ENCODE measurements around the gene CRYBG1.

CRYBG1 gene

DNA sequence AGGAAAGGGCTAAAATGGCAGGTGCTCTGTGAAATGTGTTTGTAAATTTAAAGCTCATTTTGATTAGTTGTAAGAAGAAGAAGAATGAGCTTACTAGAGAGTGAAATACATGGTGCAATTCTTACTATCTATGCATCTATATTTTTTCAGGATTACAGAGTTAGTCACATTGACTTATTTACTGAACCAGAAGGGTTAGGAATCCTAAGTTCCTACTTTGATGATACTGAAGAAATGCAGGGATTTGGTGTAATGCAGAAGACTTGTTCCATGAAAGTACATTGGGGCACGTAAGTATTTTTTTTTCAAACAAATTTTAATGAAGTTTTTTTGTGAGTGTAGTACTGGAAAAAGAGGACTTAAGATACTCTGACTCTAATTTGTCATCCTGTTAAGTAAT lies 169.5 kb downstream of the CRYBG1 start:
- Mint-ChIP-seq H3K4me3 (no peak overlapping the region), H3K4me1 (ENCODE audit: low read depth) (peaks cover 64% of the 10 kb centered on the region), H3K9me3 (no peaks in the 10 kb centered on the region), H3K27me3 (ENCODE audit: low read depth) (no peaks in the 10 kb centered on the region), H3K27ac (no peak overlapping the region), H3K36me3 (ENCODE audit: low read depth) (peaks cover 74% of the 10 kb centered on the region)
- DNase-seq (ENCODE audit: low spot score): no peak

DNA sequence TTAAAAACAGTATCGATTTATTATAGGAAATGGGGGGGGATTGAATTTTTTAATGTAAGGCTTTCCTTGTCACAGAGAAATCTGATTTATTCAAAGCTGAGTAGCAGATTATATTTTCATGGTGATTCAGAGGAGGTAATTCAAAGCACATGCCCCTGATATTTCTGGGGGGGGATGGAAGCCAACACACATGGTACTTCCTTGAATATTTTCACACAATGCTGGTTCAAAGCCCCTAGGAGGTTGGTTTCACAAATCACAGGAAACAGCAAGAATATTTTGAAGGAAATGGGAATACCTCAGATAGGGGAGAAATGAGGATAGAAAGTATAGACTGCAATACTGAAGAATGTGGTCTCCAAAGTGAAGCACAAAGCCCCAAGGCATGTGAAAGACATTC lies 170.0 kb downstream of the CRYBG1 start:
- Mint-ChIP-seq H3K27me3 (ENCODE audit: low read depth) (no peaks in the 10 kb centered on the region), H3K27ac (no peak overlapping the region), H3K4me3 (no peak overlapping the region), H3K4me1 (ENCODE audit: low read depth) (peaks cover 63% of the 10 kb centered on the region), H3K36me3 (ENCODE audit: low read depth) (peaks cover 74% of the 10 kb centered on the region), H3K9me3 (no peaks in the 10 kb centered on the region)
- DNase-seq (ENCODE audit: low spot score): no peak

DNA sequence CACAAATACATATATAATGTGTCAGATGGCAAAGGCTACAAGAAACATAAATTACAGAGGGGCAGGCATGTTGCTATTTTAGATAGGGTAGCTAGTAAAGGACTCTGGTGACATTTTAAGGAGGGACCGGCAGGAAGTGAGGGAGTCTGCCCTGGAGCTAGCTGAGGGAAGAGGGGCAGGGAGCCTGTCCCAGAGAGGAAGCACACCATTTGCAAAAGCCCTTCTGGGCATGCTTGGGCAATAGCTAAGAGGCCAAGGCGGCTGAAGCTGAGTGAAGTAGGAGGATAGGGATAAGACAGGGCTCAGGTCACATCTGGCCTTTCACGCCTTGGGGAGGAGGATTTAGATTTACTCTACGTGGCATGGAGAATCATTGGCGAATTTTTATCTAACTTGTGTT lies 172.5 kb downstream of the CRYBG1 start:
- peaks cover 66% of the 10 kb centered on the region for H3K4me1 Mint-ChIP-seq (ENCODE audit: low read depth)
- H3K36me3 Mint-ChIP-seq (ENCODE audit: low read depth): peaks cover 76% of the 10 kb centered on the region
- no peak overlapping the region for H3K4me3 Mint-ChIP-seq
- no peak for DNase-seq (ENCODE audit: low spot score)
- H3K9me3 Mint-ChIP-seq: no peaks in the 10 kb centered on the region
- H3K27me3 Mint-ChIP-seq (ENCODE audit: low read depth): no peaks in the 10 kb centered on the region
- peak overlapping the region; percentile 33 for H3K27ac Mint-ChIP-seq

DNA sequence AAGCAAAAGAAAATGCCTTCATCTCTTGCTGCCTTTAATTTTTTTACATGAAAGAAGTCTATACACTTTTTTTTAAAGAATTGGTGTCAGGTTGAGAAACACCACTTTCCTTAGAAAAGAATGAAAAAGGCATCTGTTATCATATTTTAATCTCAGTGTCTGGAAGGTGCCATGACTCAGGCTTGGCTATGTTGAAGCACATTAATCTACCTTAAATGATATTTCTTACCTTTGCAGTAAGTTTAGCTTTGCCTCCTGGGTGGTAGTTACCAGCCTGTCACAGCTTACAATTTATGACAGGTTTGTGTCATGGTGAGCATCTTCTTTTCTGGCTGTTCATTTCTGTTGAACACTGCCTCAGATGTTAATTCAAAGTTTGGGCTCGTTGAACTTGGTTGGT lies 173.5 kb downstream of the CRYBG1 start:
- Mint-ChIP-seq H3K27ac (peak overlapping the region; percentile 56), H3K4me3 (peak overlapping the region; percentile 30), H3K4me1 (ENCODE audit: low read depth) (peaks cover 70% of the 10 kb centered on the region), H3K9me3 (no peaks in the 10 kb centered on the region), H3K36me3 (ENCODE audit: low read depth) (peaks cover 77% of the 10 kb centered on the region), H3K27me3 (ENCODE audit: low read depth) (no peaks in the 10 kb centered on the region)
- no peak for DNase-seq (ENCODE audit: low spot score)

DNA sequence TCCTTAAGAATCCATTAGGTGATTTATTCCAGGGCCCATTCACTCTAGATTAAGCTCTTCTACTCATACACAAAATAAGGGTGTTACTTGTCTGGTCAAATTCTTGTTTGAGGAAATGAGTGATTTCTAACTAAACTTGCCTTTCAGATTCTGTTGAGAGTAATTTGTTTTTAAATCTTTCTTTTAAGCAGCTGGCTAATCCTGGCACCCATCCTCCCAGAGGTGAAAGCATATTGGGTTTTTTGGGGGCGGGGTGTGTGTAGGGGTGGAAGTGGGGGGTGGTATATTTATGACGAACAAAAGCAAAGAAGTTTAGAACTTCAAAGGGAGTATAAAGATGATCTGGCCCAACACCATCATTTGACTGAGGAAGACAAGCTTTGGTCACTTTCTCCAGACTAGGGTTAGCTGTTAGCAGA lies 174.1 kb downstream of the CRYBG1 start:
- Mint-ChIP-seq H3K4me1 (ENCODE audit: low read depth) (peaks cover 70% of the 10 kb centered on the region), H3K27me3 (ENCODE audit: low read depth) (no peaks in the 10 kb centered on the region), H3K9me3 (no peaks in the 10 kb centered on the region), H3K36me3 (ENCODE audit: low read depth) (peaks cover 77% of the 10 kb centered on the region), H3K27ac (peak overlapping the region; percentile 56), H3K4me3 (peak overlapping the region; percentile 30)
- peak; percentile 57 for DNase-seq (ENCODE audit: low spot score)

DNA sequence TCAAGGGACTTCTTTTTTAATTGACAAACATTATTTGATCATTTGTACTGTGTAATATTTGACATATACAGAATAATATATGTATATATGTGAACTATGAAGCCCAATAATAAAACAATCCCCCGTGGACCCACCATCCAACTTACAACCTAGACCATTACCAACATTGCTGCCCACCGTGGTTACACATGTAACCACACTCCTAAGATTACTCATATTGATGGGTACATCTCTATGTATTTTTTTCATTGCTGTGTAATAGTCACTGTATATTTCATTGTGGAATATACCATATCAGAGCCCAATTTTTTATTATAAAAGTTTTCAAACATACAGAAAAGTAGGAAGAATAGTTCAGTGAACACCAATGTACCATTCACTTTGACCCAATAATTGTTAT lies 174.5 kb downstream of the CRYBG1 start:
- peaks cover 67% of the 10 kb centered on the region for H3K4me1 Mint-ChIP-seq (ENCODE audit: low read depth)
- peak overlapping the region; percentile 56 for H3K27ac Mint-ChIP-seq
- H3K4me3 Mint-ChIP-seq: peak overlapping the region; percentile 30
- no peak for DNase-seq (ENCODE audit: low spot score)
- H3K27me3 Mint-ChIP-seq (ENCODE audit: low read depth): no peaks in the 10 kb centered on the region
- H3K36me3 Mint-ChIP-seq (ENCODE audit: low read depth): peaks cover 76% of the 10 kb centered on the region
- no peaks in the 10 kb centered on the region for H3K9me3 Mint-ChIP-seq

DNA sequence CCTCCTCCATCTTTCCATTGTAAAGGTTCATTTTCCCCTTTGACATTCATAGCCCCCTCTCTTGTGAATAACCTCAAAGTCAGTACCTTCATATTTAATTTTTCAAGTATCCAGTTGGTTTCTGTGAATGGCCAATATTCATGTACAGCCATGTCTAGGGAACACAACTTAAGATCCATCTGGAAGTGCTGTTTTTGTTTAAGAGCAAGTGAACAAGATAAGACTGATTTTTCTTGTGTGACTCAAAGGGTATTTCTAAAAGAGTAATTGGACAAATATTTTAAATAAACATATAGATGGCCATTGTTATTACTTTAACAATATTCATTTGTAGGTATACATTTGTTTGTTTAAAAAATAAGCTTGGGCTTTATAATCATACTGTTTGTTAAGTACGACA lies 175.8 kb downstream of the CRYBG1 start:
- H3K36me3 Mint-ChIP-seq (ENCODE audit: low read depth): peaks cover 66% of the 10 kb centered on the region
- H3K4me3 Mint-ChIP-seq: no peak overlapping the region
- H3K27me3 Mint-ChIP-seq (ENCODE audit: low read depth): no peaks in the 10 kb centered on the region
- peaks cover 61% of the 10 kb centered on the region for H3K4me1 Mint-ChIP-seq (ENCODE audit: low read depth)
- DNase-seq (ENCODE audit: low spot score): no peak
- no peaks in the 10 kb centered on the region for H3K9me3 Mint-ChIP-seq
- no peak overlapping the region for H3K27ac Mint-ChIP-seq

DNA sequence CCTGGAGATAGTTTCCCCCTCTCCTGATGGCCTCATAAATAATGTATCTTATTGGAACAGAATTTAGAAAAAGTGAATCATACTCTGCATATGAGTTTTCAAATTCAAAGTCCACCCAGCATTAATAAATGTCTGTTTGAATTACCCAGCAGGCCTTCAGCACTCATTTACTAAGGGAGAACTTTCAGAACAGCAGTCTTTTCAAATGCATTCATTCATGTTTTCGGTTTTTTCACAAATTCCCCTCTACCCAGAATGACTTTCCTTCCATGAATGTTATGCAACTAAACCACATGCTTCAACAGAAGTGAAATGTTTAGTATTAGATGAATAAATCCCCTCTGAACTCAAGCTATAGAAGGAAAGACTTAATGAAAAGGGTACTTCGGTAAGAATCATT lies 176.3 kb downstream of the CRYBG1 start:
- H3K4me3 Mint-ChIP-seq: no peak overlapping the region
- peaks cover 62% of the 10 kb centered on the region for H3K36me3 Mint-ChIP-seq (ENCODE audit: low read depth)
- no peak overlapping the region for H3K27ac Mint-ChIP-seq
- no peaks in the 10 kb centered on the region for H3K27me3 Mint-ChIP-seq (ENCODE audit: low read depth)
- no peaks in the 10 kb centered on the region for H3K9me3 Mint-ChIP-seq
- no peak for DNase-seq (ENCODE audit: low spot score)
- peaks cover 61% of the 10 kb centered on the region for H3K4me1 Mint-ChIP-seq (ENCODE audit: low read depth)

DNA sequence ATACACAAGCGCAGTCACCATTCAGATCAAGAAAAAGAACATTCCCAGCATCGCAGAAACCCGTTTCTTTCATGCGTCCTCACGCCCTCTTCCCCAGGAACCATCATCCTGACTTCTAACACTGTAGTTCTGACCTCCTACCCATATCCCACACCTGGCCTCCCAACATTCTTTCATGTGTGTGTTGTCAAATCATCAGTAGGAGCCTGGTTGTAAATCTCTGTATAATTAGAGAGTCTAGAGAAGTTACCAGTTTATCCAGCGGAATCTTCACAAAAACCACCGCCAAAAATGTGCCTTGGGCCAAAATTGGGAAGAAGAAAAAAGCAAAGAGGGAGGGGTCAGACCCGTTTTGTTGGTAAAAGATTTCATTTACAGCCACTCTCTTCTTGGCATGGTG lies 177.1 kb downstream of the CRYBG1 start:
- H3K9me3 Mint-ChIP-seq: no peaks in the 10 kb centered on the region
- peaks cover 56% of the 10 kb centered on the region for H3K36me3 Mint-ChIP-seq (ENCODE audit: low read depth)
- no peak overlapping the region for H3K4me3 Mint-ChIP-seq

DNA sequence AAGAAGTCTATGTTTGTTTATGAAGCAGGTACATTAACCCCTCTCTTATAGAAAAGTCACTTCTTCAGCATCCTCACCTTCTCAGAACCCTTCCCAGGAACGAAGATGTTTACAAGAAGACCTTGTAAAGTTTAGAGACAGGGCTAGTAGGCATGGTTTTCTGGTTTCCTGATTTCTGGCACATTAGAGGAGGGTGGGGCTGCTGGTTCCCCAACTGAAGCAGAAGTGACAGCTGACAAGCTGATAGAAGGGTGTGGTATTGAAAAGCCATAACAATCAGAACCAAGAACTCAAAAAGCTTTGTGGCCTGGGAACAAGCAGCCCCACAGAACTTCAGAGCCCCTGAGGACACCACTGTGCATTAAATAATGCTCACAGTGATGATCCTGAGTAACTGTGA lies 177.6 kb downstream of the CRYBG1 start:
- Mint-ChIP-seq H3K27me3 (ENCODE audit: low read depth) (no peaks in the 10 kb centered on the region), H3K4me3 (no peak overlapping the region), H3K9me3 (no peaks in the 10 kb centered on the region), H3K36me3 (ENCODE audit: low read depth) (peaks cover 52% of the 10 kb centered on the region), H3K27ac (peak overlapping the region; percentile 52), H3K4me1 (ENCODE audit: low read depth) (peaks cover 51% of the 10 kb centered on the region)
- no peak for DNase-seq (ENCODE audit: low spot score)

More for the DNA sequence above, 177.1 kb downstream of the CRYBG1 start:
- no peak for DNase-seq (ENCODE audit: low spot score)
- H3K4me1 Mint-ChIP-seq (ENCODE audit: low read depth): peaks cover 56% of the 10 kb centered on the region
- H3K27ac Mint-ChIP-seq: no peak overlapping the region
- H3K27me3 Mint-ChIP-seq (ENCODE audit: low read depth): no peaks in the 10 kb centered on the region

DNA sequence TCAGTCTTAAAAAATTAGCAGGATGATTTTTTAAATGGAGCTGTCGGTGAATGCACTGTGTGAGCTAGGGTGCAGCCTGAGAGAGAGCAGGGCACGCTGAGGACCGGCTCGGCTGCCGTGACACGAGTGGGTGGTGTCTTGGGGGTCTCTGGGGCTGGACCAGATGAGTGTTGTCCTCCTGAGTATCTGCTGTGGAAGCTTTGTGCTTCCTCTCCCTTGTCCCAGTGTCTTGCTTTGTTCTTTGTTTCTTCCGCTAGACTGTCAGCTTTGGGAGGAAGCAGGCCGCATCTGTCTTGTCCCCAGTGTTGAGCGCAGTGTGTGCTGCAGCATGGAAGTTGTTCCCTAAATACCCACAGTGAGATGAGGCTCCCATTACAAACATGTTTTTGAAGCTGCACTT lies 179.4 kb downstream of the CRYBG1 start:
- Mint-ChIP-seq H3K36me3 (ENCODE audit: low read depth) (peaks cover 53% of the 10 kb centered on the region), H3K27me3 (ENCODE audit: low read depth) (no peaks in the 10 kb centered on the region), H3K27ac (peak overlapping the region; percentile 61), H3K9me3 (no peaks in the 10 kb centered on the region), H3K4me1 (ENCODE audit: low read depth) (peaks cover 34% of the 10 kb centered on the region), H3K4me3 (no peak overlapping the region)
- no peak for DNase-seq (ENCODE audit: low spot score)

DNA sequence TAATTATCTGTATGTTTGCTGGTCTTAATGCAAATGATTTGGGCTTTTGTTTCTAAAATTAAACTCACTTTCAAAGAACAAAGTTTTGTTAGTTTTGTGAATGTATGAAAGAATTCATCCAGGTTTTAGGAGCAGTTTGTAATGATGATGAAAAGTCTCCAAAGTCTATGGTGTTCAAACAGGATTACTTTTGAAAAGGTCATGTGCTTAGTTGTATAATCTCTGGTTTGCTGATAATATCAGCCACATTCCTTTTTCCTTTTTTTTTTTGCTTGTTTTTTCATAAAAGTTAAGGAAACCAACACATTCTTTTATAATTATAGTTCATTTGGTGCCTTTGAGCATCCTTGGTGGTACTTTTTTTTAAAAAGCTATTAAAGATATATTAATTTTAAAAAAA lies 179.9 kb downstream of the CRYBG1 start:
- H3K27me3 Mint-ChIP-seq (ENCODE audit: low read depth): no peaks in the 10 kb centered on the region
- DNase-seq (ENCODE audit: low spot score): no peak
- no peak overlapping the region for H3K4me3 Mint-ChIP-seq
- no peak overlapping the region for H3K27ac Mint-ChIP-seq
- H3K4me1 Mint-ChIP-seq (ENCODE audit: low read depth): peaks cover 31% of the 10 kb centered on the region
- peaks cover 53% of the 10 kb centered on the region for H3K36me3 Mint-ChIP-seq (ENCODE audit: low read depth)
- H3K9me3 Mint-ChIP-seq: no peaks in the 10 kb centered on the region

DNA sequence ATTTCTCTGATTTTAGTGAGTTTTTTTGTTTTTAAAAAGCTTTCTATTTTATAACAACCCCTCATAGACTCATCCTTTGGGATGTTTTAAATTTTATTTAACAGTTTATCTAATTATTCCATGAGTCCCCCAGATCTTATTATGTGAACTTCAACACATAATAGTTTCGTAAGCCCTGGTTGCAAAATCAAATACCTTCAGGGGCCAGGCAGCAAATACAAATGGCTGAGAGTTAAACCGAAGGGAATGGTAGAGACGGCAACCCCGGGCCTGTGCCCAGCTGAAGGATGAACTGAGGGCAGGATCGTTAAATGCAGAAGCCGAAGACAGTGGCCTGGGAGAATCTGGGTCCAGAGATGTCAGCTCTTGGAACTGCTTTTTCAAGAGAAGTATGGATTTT lies 180.4 kb downstream of the CRYBG1 start:
- no peak for DNase-seq (ENCODE audit: low spot score)
- Mint-ChIP-seq H3K36me3 (ENCODE audit: low read depth) (peaks cover 57% of the 10 kb centered on the region), H3K27ac (no peak overlapping the region), H3K4me3 (no peak overlapping the region), H3K27me3 (ENCODE audit: low read depth) (no peaks in the 10 kb centered on the region), H3K4me1 (ENCODE audit: low read depth) (peaks cover 30% of the 10 kb centered on the region), H3K9me3 (no peaks in the 10 kb centered on the region)

DNA sequence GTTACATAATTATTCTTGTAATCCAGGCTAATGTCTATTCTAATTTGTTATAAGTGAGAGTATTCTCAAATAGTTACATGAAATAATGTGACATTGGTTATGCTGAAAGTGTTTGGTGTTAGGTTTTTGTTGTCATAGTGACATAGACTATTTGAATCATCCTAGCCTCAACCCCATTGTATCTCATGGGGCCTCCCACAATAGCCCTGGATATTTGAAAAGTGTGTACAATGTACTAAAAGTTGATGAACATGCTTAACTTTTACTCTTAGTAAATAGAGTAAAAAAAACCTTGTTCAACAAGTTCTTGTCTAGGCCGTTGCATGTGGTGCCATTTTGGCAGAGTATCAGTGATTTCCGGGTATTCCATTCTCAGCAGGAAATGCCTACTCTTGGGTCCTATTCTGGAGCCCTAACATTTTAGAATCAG lies 185.8 kb downstream of the CRYBG1 start:
- Mint-ChIP-seq H3K9me3 (no peaks in the 10 kb centered on the region), H3K27me3 (ENCODE audit: low read depth) (no peaks in the 10 kb centered on the region), H3K36me3 (ENCODE audit: low read depth) (peaks cover 68% of the 10 kb centered on the region), H3K4me3 (no peak overlapping the region), H3K4me1 (ENCODE audit: low read depth) (peaks cover 19% of the 10 kb centered on the region), H3K27ac (peak overlapping the region; percentile 38)
- no peak for DNase-seq (ENCODE audit: low spot score)

DNA sequence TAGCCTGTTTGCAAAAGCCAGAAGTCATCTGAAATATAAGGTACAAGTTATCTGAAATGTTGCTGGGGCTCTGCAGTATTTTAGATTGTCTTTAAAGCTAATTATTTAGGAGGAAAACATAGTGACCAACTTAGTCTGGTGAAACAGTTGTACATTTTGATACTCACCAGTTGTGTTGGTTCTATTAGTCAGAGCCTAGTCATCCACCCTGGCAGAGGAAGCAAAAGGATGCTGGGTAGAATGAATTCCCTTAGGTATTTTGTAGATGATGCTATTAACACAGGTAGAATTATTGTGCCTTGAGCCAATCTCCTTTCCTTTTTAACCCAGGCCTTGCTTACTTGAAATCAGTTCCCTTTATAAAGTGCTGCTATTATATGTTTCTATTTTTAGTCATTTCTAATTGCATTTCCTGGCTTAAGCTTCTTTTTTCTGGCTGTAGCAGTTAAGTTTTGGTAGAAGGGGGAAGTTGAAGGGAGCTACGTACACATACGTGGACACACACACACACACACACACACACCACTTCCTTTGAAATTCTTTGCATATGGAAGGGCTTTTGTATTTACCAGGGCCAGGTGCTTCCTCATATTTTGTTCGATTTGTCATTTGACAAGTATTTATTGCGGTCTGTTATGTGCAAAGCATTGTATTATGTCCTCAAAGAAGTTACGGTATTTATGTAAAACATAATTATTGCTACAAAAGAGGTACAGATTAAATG lies 186.3 kb downstream of the CRYBG1 start:
- no peaks in the 10 kb centered on the region for H3K9me3 Mint-ChIP-seq
- H3K4me3 Mint-ChIP-seq: peak overlapping the region; percentile 31
- H3K4me1 Mint-ChIP-seq (ENCODE audit: low read depth): peaks cover 19% of the 10 kb centered on the region
- DNase-seq (ENCODE audit: low spot score): no peak
- H3K27me3 Mint-ChIP-seq (ENCODE audit: low read depth): no peaks in the 10 kb centered on the region
- peaks cover 73% of the 10 kb centered on the region for H3K36me3 Mint-ChIP-seq (ENCODE audit: low read depth)
- H3K27ac Mint-ChIP-seq: peak overlapping the region; percentile 65

Measured in T-helper 2 cell treated with Interferon-gamma antibody and Interleukin-4, amounts not matched to agents 5 μg/mL and 100 μg/mL, for 36 hours (primary cell).